IMR-90 (cell line): ENCODE measurements around the gene AHI1. TPM values are rescaled to one million over a fixed set of nuclear protein-coding genes. Genes with fewer than 3 reads are reported as not detected.

Experiments
- ATAC-seq: fragments of 200-7000 bp; cut with Tn5 transposase; 2 replicates; pipeline ENCODE4 v1.9.1; 2020; ENCODE audit warnings: low read depth, mild to moderate bottlenecking, moderate library complexity
- BruUV-seq: library from RNA; stranded (reverse); fragments of 400-500 nt; replicated peaks from 2 replicates; lab custom pipeline; 2021; lab: Mats Ljungman, UMichigan
- CTCF ChIA-PET: fragments of 300-600 bp; formaldehyde crosslinking; extraction: SDS; loops from one replicate; lab custom pipeline; 2021; ENCODE audit warnings: antibody characterized with exemption; lab: Yijun Ruan, JAX
- POLR2A ChIA-PET: fragments of 300-600 bp; sonication (Branson Sonifier 250); formaldehyde crosslinking; loops from one replicate; lab custom pipeline; 2022; ENCODE audit warnings: antibody characterized with exemption; ENCODE audit not compliant: unreplicated experiment; lab: Charles Lee
- DNase-seq: peaks from one replicate; pipeline ENCODE4 v3.0.0; 2013
- H2AFZ ChIP-seq: replicated peaks from 2 replicates; pipeline ENCODE3; 2013; ENCODE audit warnings: low read length, mild to moderate bottlenecking; ENCODE audit not compliant: poor library complexity
- H2AK5ac ChIP-seq: 2 replicates; pipeline ENCODE4 v1.6.1; 2013; ENCODE audit warnings: low read depth, low read length, inconsistent platforms
- H2AK9ac ChIP-seq: replicated peaks from 2 replicates; pipeline ENCODE3; 2013; ENCODE audit warnings: mild to moderate bottlenecking, low read depth, low read length, moderate library complexity; ENCODE audit not compliant: poor library complexity
- H2BK120ac ChIP-seq: 2 replicates; pipeline ENCODE4 v1.6.1; 2013; ENCODE audit warnings: low read depth, low read length, inconsistent platforms
- H2BK15ac ChIP-seq: 3 replicates; pipeline ENCODE4 v1.6.1; 2013; ENCODE audit warnings: low read depth, low read length, inconsistent platforms
- H2BK20ac ChIP-seq: 2 replicates; pipeline ENCODE4 v1.6.1; 2013; ENCODE audit warnings: low read depth, mild to moderate bottlenecking, inconsistent platforms, low read length, moderate library complexity
- H2BK5ac ChIP-seq: 2 replicates; pipeline ENCODE4 v1.6.1; 2013; ENCODE audit warnings: mild to moderate bottlenecking, low read depth, low read length, inconsistent platforms; ENCODE audit not compliant: poor library complexity, severe bottlenecking
- H3K14ac ChIP-seq: replicated peaks from 2 replicates; pipeline ENCODE4 v1.6.1; 2013; ENCODE audit warnings: low read depth, low read length, inconsistent platforms
- H3K18ac ChIP-seq: 2 replicates; pipeline ENCODE4 v1.6.1; 2013; ENCODE audit warnings: low read depth, low read length, control low read depth
- H3K23ac ChIP-seq: 2 replicates; pipeline ENCODE4 v1.6.1; 2013; ENCODE audit warnings: low read depth, low read length, inconsistent platforms
- H3K27ac ChIP-seq: 2 replicates; pipeline ENCODE4 v1.5.1; 2013; ENCODE audit warnings: mild to moderate bottlenecking, control low read depth, low read length; ENCODE audit not compliant: insufficient read depth
- H3K27me3 ChIP-seq: 2 replicates; pipeline ENCODE4 v1.6.1; 2013; ENCODE audit warnings: low read length; ENCODE audit not compliant: control insufficient read depth, insufficient read depth
- H3K36me3 ChIP-seq: 2 replicates; pipeline ENCODE4 v1.6.1; 2013; ENCODE audit warnings: low read length, mixed read lengths; ENCODE audit not compliant: control insufficient read depth, insufficient read depth
- H3K4ac ChIP-seq: 2 replicates; pipeline ENCODE4 v1.6.1; 2013; ENCODE audit warnings: low read depth, low read length, inconsistent platforms
- H3K4me1 ChIP-seq: 2 replicates; pipeline ENCODE4 v1.6.1; 2013; ENCODE audit warnings: low read length, mixed read lengths; ENCODE audit not compliant: control insufficient read depth, insufficient read depth
- H3K4me2 ChIP-seq: 2 replicates; pipeline ENCODE4 v1.6.1; 2013; ENCODE audit warnings: low read depth, mild to moderate bottlenecking, control low read depth, low read length, moderate library complexity
- H3K4me3 ChIP-seq: 2 replicates; pipeline ENCODE4 v1.5.1; 2013; ENCODE audit warnings: low read depth, mild to moderate bottlenecking, control low read depth, low read length, moderate library complexity; ENCODE audit not compliant: insufficient read depth
- H3K56ac ChIP-seq: 2 replicates; pipeline ENCODE4 v1.6.1; 2013; ENCODE audit warnings: low read length, inconsistent platforms; ENCODE audit not compliant: insufficient read depth; ENCODE audit errors: extremely low read depth
- H3K79me1 ChIP-seq, 2 experiments: 2 replicates each; pipeline ENCODE4 v1.6.1; 2013; ENCODE audit warnings: low read length in 2 of 2, inconsistent platforms in 1 of 2, low read depth in 1 of 2
- H3K9ac ChIP-seq: 2 replicates; pipeline ENCODE4 v1.6.1; 2013; ENCODE audit warnings: low read depth, low read length, control low read depth
- H3K9me1 ChIP-seq: 2 replicates; pipeline ENCODE4 v1.6.1; 2013; ENCODE audit warnings: low read length, inconsistent platforms; ENCODE audit not compliant: insufficient read depth
- H3K9me3 ChIP-seq: 2 replicates; pipeline ENCODE4 v1.6.1; 2013; ENCODE audit warnings: low read length; ENCODE audit not compliant: control insufficient read depth, insufficient read depth
- H4K20me1 ChIP-seq: 2 replicates; pipeline ENCODE4 v1.6.1; 2013; ENCODE audit warnings: low read length, inconsistent platforms; ENCODE audit not compliant: insufficient read depth
- H4K5ac ChIP-seq: 2 replicates; pipeline ENCODE4 v1.6.1; 2013; ENCODE audit warnings: mild to moderate bottlenecking, low read depth, low read length, control low read depth
- H4K8ac ChIP-seq, 2 experiments: 2 replicates each; pipeline ENCODE4 v1.6.1; 2013; ENCODE audit warnings: low read depth in 2 of 2, low read length in 2 of 2, control low read depth in 1 of 2, inconsistent platforms in 1 of 2
- H4K91ac ChIP-seq: 2 replicates; pipeline ENCODE4 v1.6.1; 2013; ENCODE audit warnings: low read depth, low read length, inconsistent platforms; ENCODE audit not compliant: insufficient read depth
- BHLHE40 ChIP-seq: fragments of 150-350 bp; IDR thresholded peaks from 2 replicates; pipeline ENCODE4 v1.6.1; 2016; ENCODE audit warnings: mild to moderate bottlenecking, low read depth, low read length
- CEBPB ChIP-seq: IDR thresholded peaks from 2 replicates; pipeline ENCODE4 v1.6.1; 2012; ENCODE audit warnings: low read depth, low read length, improper control_type of control experiment
- CHD1 ChIP-seq: IDR thresholded peaks from 2 replicates; pipeline ENCODE4 v1.6.1; 2012; ENCODE audit warnings: low read depth, low read length, improper control_type of control experiment
- CTCF ChIP-seq: conservative IDR thresholded peaks from 2 replicates; pipeline ENCODE4 v1.5.1; 2012; ENCODE audit warnings: mild to moderate bottlenecking, low read depth, low read length, improper control_type of control experiment
- FOS ChIP-seq: fragments of 150-350 bp; IDR thresholded peaks from 2 replicates; pipeline ENCODE4 v1.6.1; 2016; ENCODE audit warnings: low read depth, low read length
- MXI1 ChIP-seq: IDR thresholded peaks from 2 replicates; pipeline ENCODE4 v1.6.1; 2012; ENCODE audit warnings: low read depth, mild to moderate bottlenecking, low read length, moderate library complexity, borderline replicate concordance
- NFE2L2 ChIP-seq: fragments of 150-350 bp; IDR thresholded peaks from 2 replicates; pipeline ENCODE4 v1.6.1; 2016; ENCODE audit warnings: low read depth, mild to moderate bottlenecking, low read length
- POLR2A ChIP-seq: IDR thresholded peaks from 2 replicates; pipeline ENCODE4 v1.6.1; 2012; ENCODE audit warnings: mild to moderate bottlenecking, low read depth, low read length
- RAD21 ChIP-seq: IDR thresholded peaks from 2 replicates; pipeline ENCODE4 v1.6.1; 2012; ENCODE audit warnings: low read length, improper control_type of control experiment
- RCOR1 ChIP-seq: IDR thresholded peaks from 2 replicates; pipeline ENCODE4 v1.6.1; 2012; ENCODE audit warnings: mild to moderate bottlenecking, low read length, improper control_type of control experiment; ENCODE audit not compliant: insufficient replicate concordance
- WGBS, 2 experiments: methylation state at CpG; one replicate each; pipeline versions ENCODE4 v1.1.5 to v1.1.7; 2013; ENCODE audit warnings: missing lambda C conversion rate in 2 of 2; ENCODE audit not compliant: insufficient read length in 1 of 2; ENCODE audit errors: extremely low coverage in 2 of 2; 5-methylcytosine and 5-hydroxymethylcytosine counted together
- dilution Hi-C: fragments of 300-500 bp; cut with HindIII; formaldehyde crosslinking; loops from one replicate; pipeline ENCODE4 v1.14.3; 2018; ENCODE audit warnings: low sequenced_read_pairs; ENCODE audit not compliant: unreplicated experiment
- in situ Hi-C: fragments of 300-500 bp; cut with MboI; formaldehyde crosslinking; loops from 3 replicates; pipeline ENCODE4 v1.14.3; 2019; ENCODE audit warnings: low sequenced_read_pairs, inconsistent platforms, mixed read lengths
- intact Hi-C: fragments of 100-400 bp; cut with micrococcal nuclease; formaldehyde crosslinking; loops from 2 replicates; pipeline ENCODE4 v1.10.0; 2022
- polyA plus RNA-seq, 3 experiments: library from polyadenylated mRNA; depleted of rRNA; stranded (reverse); fragments of >200 nt; gene quantifications; 2 replicates each; pipeline ENCODE4 v1.2.3, GENCODE V29; 2012; ENCODE audit warnings: low replicate concordance in 1 of 3
- total RNA-seq: library from RNA; depleted of rRNA; stranded (reverse); fragments of >200 nt; gene quantifications from 2 replicates; pipeline ENCODE4 v1.2.3, GENCODE V29; 2012
- TF ChIP-seq, protein P1 (sequence below): fragments of 150-350 bp; IDR thresholded peaks from 2 replicates; pipeline ENCODE4 v1.6.1; 2016; ENCODE audit warnings: low read depth, mild to moderate bottlenecking, low read length, moderate library complexity, borderline replicate concordance

The AHI1 gene
- total and polyA plus RNA-seq, 2 of the 4 experiments (the other 2 are of a cell fraction): 9.5 to 19.4 TPM

- TF ChIP-seq CTCF: no peak
Measured at GRCh38 chr6:135270676-135271536, 226.6 kb downstream of the AHI1 start (continued).

GRCh38 chr6:135269481-135269891, 228.1 kb downstream of the AHI1 start:
- Histone ChIP-seq H4K20me1 (no peaks in the 10 kb centered on the region), H3K79me1 (no peaks in the 10 kb centered on the region), H4K5ac (no peak overlapping the region), H3K9me3 (no peaks in the 10 kb centered on the region), H3K27me3 (peaks cover 1% of the 10 kb centered on the region), H2BK5ac (no peak overlapping the region), H2BK20ac (no peak overlapping the region), H3K4me3 (no peak overlapping the region), H4K8ac (no peak overlapping the region), H2BK15ac (no peak overlapping the region), H2AFZ (no peak overlapping the region), H3K4ac (no peak overlapping the region), H3K9me1 (no peaks in the 10 kb centered on the region; the same call in 1 of the 2 replicates), H2AK9ac (no peak overlapping the region), H2BK120ac (no peak overlapping the region), H3K56ac (no peak overlapping the region), H3K14ac (no peak overlapping the region), H3K36me3 (no peaks in the 10 kb centered on the region), H3K4me1 (no peaks in the 10 kb centered on the region), H3K4me2 (no peak overlapping the region), H2AK5ac (no peak overlapping the region), H3K9ac (no peak overlapping the region), H3K23ac (no peak overlapping the region), H3K27ac (no peak overlapping the region), H4K91ac (no peak overlapping the region), H3K18ac (no peak overlapping the region)
- ATAC-seq (no peak), DNase-seq (no peak)
- ChIA-PET POLR2A (no interaction called here), CTCF (no interaction called here)
- dilution Hi-C loops: no loop called here
- no CpG with 5 or more reads among the region's 1 CpG for WGBS, 2 experiments
- in situ Hi-C loops: no loop called here
- BruUV-seq: no TSS peak
- intact Hi-C loops: no loop called here
- no peak for TF ChIP-seq MXI1
- no peak for TF ChIP-seq FOS
- TF ChIP-seq NFE2L2: no peak
- TF ChIP-seq BHLHE40: no peak
- TF ChIP-seq POLR2A: no peak
- no peak for TF ChIP-seq CTCF
- TF ChIP-seq RCOR1: no peak
- TF ChIP-seq CHD1: no peak
- TF ChIP-seq RAD21: no peak
- no peak for TF ChIP-seq CEBPB
- TF ChIP-seq, protein P1, sequence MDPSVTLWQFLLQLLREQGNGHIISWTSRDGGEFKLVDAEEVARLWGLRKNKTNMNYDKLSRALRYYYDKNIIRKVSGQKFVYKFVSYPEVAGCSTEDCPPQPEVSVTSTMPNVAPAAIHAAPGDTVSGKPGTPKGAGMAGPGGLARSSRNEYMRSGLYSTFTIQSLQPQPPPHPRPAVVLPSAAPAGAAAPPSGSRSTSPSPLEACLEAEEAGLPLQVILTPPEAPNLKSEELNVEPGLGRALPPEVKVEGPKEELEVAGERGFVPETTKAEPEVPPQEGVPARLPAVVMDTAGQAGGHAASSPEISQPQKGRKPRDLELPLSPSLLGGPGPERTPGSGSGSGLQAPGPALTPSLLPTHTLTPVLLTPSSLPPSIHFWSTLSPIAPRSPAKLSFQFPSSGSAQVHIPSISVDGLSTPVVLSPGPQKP: no peak
